Measurements from ENCODE around the gene BCL7B.
"Not testable (repeated sequence)": the region's sequence is repeated elsewhere in the genome, so short reads cannot be mapped to it uniquely, and the experiment has no call there.

BCL7B gene

DNA sequence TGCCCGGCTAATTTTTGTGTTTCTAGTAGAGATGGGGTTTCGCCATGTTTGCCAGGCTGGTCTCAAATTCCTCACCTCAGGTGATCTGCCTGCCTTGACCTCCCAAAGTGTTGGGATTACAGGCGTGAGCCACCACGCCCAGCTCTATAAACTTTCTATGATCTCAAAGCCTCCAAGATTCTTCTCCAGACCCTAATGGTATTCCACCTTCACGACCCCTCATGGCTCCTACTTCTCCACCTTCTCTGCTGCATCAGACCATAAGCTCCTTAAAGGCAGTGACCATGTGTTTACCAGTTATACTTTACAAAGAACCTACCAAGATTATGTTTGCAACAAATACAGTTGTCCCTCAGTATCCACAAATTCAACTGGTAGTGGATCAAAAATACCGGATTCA, 25.3 kb downstream of the BCL7B start:
- no peak for DNase-seq

DNA sequence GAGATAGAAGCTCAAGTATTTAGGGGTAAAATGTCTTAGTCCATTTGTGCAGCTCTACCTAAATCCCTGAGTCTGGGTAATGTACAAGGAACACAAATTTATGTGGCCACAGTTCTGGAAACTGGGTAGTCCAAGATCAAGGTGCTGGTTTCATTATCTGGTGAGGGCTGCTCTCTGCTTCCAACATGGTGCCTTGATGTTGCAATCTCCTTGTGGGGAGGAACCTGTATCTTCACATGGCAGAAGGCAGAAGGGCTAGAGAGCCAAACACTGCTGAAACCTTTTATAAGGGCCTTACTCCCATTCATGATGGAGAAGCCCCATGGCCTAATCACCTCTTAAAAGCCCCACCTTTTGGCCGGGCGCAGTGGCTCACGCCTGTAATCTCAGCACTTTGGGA, 26.7 kb downstream of the BCL7B start:
- no peak for DNase-seq

DNA sequence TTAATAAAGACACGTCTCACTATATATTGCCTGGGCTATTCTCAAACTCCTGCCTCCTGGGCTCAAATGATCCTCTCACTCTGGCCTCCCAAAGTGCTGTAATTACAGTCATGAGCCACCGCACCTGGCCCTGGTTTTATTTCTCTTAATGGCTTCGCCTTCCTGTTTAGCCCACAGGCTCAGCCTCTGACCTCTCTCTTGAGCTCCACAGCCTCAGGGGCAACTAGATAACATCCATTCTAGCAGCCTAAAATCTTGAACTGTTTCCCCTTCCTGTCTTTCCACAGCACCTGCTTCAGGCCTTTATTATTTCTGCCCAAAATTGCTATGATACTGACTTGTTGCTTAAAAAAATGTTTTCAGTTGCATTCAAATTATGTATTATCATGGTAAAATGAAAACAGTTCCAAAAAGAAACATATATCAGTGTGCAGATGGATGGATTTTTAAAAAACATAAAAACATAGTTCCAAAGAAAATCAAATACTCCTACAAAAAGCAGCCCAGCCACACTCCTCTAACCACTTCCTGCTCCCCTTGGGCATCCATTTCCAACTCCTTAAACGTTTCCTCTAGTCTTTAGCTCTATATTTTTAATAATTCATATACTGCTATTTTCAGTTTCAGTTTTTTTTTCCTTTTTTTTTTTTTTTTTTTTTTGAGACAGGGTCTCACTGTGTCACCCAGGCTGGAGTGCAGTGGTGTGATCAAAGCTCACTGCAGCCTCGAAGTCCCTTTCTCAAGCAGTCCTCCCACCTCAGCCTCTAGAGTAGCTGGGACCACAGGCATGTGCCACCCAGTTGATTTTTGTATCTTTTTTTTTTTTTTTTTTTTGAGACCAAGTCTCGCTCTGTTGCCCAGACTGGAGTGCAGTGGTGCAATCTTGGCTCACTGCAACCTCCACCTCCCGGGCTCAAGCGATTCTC, 30.3 kb downstream of the BCL7B start:
- no peak for DNase-seq

DNA sequence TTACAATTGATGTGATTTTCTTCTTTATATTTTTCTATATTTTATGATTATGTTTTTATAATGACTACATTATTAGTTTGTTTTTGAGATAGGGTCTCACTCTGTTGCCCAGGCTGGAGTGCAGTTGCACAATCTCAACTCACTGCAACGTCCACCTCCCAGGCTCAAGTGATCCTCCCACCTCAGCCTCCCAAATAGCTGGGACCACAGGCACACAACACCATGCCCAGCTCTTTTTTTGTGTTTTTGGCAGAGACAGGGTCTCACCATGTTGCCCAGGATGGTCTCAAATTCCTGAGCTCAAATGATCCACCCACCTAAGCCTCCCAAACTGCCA, 31.4 kb downstream of the BCL7B start:
- not testable (repeated sequence) for DNase-seq

DNA sequence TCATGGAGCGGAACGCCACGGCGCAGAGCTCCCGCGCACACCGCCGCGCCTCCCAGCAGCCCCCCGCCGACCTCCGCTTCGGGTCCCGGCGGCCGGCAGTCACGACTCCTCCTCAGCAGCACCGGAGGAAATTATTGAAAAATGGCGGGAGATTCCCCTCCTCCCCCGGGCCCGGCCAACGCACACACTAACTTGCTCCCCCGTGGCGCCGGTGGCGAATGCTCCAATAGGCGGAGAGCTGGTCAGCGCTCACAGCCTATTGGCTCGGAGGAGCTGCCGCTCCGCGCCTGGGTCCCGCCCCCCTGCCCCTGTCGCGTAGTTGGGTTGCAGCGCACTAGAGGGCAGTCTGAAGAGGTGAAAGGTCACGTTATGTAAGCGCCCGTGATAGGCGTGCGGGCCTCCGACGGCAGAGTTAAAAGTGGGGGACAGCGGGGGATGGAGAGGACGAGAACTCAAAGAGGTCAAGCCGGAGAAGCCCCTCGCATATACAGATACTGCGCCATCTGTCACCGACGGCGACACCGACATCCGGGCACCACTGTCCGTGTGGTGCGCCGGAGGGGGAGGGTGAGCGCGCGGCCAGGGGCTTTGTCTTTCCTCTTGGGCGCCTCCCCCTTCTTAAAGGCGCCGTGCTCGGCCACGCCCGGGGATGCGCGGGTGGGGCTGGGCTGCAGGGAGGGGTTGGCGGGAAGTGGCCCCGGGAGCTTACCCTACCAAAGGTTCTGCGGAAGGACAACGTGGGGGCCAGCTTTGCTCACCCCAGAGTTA, 35.2 kb downstream of the BCL7B start, which contains the start of gene BAZ1B:
Gene BAZ1B, minus strand, starts transcription at position 189 of the 768 bp plus-strand sequence. CDS start 360 bp downstream, outside the sequence.
- peak; percentile 99 for DNase-seq

DNA sequence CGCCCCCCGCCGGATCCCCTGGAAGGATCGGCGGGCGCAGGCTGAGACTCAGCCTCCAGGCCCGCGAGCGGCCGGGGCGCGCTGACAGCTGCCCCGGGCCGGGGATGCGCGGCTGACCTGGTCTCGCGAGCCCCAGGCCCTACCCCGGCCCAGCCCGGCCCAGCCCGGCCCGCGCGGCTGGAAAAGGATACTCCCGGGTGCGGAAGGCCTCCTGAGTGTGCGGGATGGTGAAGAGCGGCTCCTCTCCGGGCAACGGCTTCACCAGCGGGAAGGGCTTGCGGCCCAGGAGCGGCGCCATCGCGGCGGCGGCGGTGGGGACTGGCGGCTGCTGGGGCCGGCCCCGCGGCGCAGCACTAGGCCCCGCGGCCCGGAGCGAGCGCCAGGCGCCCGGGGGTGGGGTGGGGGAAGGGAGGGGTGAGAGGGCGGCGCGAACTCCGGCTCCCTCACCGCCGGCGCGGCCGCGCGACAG, 35.8 kb downstream of the BCL7B start:
- no peak for DNase-seq

DNA sequence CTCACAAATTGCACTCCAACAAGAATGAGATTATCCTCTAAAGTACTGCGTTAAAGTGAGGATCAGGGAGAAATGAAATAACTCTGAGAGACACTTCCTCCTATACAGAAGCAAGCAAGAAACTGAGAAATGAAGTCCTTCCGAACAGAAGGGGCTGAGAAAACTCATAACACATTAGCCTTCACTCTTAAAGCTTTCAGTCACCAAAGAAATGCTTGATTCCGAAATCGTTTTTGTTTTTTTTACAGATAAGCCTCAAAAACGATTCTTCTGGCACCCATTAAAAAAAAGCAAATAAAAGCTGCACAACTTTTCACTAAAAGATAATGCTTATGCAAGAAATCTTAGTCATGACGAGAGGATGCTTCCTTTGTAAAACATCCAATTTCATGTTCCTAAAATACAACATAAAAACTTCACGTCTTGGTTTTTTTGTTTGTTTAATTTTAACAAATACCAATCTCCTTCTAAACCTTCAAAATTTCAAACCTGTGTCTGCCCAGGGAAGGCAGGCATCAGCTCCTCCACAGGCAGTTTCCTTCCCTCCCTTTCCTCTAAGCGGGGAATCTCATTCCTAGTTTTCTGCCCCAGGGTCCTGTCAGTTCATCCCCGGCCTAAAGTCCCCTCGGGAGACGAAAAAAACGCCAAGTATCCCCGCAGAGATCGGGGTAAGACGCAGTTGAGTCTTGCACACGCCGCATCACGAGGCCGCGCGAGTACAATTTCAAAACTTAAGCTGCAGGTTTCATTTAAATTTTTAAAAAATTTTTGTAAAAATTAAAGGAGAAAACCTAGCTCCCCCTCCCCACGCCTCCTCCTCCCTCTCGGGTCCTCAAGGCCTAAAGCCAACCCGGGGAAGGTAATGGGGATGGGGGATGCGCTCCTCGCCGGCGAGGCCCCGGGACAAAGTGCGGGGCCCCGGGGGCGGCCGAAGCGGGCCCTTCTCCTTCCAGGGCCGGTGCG, 36.5 kb downstream of the BCL7B start:
- peak; percentile 23 for DNase-seq

DNA sequence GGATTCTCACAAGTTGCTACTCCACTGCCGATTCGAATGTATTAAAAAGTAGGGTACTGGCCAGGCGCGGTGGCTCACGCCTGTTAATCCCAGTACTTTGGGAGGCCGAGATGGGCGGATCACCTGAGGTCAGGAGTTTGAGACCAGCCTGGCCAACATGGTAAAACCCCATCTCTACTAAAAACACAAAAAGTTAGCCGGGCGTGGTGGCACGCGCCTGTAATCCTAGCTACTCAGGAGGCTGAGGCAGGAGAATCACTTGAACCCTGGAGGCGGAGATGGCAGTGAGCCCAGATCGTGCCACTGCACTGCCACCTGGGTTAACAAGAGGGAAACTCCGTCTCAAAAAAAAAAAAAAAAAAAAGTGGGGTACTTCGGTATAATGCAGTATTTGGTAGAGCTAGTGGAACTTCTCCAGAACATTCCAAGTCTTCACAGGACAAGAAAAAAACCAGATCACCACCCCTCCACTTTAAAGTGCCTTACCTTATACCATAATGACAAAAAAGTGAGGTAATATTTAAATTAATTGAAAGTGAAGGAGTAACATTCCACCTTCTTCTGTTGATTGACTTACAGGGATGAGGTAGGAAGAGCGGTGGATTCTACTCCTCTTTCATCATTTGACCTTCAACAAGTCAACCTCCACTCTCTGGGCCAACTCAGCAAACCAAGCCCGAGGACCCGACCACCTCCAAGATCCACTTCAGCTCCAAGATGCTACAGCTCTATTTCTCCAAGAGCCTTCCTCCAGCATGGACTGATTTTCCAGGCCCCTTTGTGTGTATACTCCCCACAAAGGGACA, 37.4 kb downstream of the BCL7B start:
- DNase-seq = no peak

DNA sequence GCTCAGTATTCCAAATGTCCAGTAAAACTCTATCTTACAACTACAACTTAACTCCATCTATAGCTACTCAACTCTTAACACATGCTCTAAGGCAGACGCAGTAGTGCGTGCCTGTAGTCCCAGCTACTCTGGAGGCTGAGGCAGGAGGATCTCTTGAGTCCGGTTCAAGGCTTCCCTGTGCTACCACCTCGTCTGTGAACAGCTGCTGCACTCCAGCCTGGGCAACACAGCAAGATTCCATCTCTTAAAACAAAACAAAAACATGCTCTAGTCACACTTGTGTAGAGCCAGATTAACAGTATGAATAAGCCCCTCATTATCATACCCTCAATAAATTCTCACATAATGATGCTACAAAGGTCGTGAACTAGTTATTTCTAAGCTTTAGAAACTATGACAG, 39.0 kb downstream of the BCL7B start:
- DNase-seq = no peak

DNA sequence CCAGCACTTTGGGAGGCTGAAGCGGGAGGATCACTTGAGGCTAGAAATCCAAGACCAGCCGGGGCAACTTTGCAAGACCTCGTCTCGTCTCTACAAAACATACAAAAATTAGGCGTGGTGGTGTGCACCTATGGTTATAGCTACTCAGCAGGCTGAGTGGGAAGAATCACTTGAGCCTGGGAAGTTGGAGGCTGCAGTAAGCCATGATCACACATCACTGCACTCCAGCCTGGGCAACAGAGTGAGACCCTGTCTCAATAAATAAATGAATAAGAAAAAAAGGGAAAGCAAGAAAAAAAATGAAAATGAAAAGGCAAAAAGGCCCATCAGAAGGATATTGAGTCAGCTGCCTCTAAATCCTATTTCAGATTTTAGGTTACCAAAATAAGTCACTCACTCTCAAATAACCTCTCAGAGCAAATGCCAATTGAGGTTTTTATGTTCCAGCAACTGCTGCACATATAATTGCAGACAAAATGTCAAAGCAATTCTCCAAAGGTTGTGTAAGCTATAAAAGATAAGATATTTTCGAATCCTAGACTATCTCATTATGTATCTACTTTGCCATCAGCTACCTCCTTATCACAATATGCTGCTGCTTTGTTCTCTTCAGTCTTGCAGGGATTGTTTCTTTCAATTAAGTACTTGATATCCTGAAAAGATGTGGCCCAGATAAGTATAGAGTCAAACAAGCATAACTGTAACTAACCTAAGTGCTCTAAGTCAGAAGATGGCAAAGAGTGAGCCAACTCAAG, 40.1 kb downstream of the BCL7B start:
- DNase-seq = no peak

DNA sequence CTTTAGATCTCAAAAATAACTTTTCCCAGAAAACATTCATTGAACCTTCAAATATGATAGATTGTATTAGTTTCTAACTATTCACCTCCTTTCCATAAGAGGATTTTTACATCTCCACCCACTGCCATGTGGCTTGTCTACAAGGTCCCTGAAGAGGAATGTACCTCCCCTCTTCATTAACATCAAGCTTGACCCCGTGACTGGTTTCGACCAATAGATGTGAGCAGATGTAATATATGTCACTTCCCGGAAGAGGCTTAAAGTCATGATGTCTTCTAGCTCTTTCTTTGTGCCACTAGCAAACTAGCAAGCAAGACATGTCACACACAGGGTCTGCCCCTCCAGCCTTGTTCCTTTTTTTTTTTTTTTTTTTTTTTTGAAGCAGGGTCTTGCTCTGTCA, 42.3 kb downstream of the BCL7B start:
- DNase-seq = no peak

DNA sequence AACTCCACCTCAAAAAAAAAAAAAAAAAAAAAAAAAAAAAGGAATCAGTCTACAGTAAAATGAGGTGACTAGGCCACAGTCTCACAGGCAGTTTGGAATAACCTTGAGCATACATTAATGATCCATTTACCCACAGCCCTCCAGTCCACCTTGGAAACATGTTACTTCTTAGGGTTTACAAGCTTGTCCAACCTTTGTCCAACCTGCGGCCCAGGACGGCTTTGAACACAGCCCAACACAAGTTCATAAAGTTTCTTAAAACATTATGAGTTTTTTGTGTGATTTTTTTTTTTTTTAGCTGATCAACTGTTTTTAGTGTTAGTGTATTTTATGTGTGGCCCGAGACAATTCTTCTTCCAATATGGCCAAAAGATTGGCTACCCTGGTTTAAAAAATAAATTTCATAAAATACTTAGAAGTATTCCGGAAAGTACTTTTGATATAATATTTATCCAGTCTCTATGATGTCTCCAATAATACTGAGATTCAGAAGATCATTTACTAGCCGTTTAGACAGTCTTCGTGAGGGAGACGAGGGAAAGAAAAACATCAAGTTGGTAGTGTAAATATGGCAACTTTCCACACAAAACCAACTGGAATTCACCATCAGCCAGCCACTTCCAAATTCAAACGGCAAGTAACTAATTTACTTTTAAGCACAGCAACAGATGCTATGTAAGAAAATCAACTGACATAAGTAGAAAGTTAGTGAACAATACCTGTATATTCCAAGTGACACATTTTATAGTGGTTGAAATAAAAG, 45.3 kb downstream of the BCL7B start:
- no peak for DNase-seq

DNA sequence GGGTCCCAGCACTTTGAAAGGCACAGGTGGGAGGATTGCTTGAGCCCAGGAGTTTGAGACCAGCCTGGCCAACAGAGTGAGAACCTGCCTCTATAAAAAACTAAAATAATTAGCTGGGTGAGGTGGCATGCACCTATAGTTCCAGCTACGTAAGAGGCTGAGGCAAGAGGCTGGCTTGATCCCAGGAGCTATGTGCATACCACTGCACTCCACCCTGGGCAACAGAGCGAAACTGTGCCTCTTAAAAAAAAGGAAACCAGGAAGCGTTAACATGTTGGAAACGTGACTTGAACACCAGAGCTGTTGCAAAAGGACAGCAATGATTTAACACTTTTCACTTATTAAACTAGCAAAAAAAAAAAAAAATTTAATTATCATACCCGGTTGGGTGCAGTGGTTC, 48.0 kb downstream of the BCL7B start:
- DNase-seq = no peak

DNA sequence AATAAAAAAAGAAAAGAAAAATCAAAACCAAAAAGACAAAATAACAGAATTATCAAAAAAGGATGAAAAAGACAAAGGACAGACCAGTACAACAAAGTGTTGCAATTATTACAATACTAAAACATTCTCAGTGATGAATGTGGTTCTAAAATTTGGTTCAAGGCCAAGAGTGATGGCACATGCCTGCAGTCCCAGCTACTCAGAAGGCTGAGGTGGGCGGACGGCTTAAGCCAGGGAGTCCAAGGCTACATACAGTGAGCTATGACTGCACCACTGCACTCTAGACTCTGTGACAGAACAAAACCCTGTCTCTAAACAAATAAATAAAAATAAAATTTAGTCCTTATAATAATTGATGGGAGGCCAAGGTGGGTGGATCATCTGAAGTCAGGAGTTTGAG, 49.9 kb downstream of the BCL7B start:
- no peak for DNase-seq

DNA sequence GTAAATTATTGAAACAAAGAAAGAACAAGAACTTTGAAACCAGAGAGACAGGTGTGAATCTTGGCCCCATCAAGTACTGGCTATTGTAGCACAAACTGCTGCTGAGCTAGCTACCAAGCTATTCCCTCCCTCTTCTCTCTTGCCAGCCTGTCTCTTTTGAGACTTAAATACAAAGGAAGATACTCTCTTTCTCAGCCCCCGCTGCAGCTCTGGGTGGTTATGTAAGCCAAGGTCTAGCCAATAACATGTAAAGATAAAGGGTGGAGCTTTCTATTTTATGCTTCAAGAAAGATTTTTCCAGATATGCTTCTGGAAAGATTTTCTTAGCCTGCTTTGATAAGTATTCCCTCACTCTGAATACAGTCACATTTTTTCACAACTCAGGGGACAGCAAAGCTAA, 52.6 kb downstream of the BCL7B start:
- no peak for DNase-seq

DNA sequence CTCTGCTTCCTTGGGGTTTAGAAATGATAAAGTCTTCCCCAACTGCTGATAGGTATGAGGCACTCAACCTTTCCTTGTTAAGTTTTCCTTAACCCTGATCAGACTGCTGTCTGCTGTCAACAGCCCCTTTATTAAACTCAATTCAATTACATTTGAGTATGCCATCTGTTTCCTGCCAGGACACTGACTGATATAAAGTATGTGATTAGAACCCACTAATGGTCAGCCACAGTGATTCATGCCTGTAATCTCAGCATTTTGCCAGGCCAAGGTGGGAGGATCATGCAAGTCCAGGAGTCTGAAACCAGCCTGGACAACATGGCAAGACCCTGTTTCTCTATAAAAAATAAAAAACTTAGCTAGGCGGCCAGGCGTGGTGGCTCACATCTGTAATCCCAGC, 53.5 kb downstream of the BCL7B start:
- no peak for DNase-seq

DNA sequence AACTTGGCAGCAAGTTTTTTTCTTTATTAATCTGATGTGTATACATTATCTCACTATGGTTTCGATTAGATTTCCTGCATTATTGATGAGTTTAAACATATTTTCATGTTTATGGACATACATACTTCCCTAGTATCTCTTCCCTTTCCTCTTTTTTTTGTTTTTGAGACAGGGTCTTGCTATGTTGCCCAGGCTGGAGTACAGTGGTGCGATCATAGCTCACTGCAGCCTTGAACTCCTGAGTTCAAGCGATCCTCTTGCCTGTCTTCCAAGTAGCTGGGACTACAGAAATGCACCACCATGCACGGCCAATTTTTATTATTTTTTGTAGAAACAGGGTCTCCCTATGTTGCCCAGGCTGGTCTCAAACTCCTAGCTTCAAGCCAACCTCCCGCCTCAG, 54.3 kb downstream of the BCL7B start:
- DNase-seq = no peak

DNA sequence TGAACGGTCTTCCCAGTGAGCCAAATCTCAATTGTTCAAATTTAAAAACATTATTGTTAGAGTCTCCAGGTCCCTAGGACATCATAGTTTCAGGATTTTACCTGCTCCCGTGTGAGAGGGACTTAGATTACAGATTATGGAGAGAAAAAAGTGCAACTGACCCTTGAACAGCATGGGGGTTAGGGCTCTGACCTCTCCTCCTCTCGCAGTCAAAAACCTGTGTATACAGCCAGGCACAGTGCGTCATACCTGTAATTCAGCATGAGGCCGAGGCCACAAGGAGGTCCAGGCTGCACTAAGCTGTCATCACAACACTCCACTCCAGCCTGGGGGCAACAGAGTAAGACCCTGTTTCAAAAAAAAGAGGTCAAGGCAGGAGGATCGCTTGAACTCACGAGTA, 60.9 kb downstream of the BCL7B start:
- DNase-seq = no peak

DNA sequence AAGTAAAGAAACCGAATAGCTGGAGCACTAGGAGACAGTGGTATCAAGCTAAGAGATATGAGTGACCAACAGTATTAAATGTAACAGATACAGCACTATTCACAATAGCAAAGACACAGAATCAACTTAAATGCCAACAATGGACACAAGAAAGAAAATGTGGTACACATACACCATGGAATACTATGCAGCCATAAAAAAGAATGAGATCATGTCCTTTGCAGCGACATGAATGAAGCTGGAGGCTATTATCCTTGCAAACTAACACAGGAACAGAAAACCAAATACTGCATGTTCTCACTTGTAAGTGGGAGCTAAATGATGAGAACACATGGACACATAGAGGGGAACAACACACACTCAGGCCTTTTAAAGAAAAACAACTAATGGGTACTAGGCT, 62.0 kb downstream of the BCL7B start:
- DNase-seq = not testable (repeated sequence)

DNA sequence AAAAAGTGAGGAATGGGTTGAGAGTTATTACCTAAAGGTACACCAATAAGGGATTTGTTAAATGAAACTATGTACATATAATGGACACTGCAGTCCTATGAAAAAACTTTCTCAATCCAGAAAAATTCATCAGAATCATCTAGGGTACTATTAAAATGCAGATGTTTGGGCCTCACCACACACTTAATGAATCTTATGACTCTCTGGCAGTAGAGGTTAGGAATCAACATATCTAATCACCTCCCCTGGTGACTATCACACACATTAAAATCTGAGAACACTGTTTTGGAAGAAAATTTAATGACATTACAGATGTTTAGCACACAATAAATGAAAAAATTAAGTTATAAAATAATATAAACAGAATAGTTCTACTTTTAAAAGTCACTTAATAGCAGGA, 67.5 kb downstream of the BCL7B start:
- no peak for DNase-seq
